Measurements from ENCODE around the gene PIAS2.

PIAS2 gene

GRCh38 chr18:46915800-46916550 is 1.3 kb downstream of the PIAS2 start:
- H3K18ac ChIP-seq (ENCODE audit: low read length) = no peak overlapping the region
- no peak overlapping the region for H4K8ac ChIP-seq (ENCODE audit: low read depth, low read length)
- no peak overlapping the region for H4K5ac ChIP-seq (ENCODE audit: low read length)
- no peak overlapping the region for H2BK5ac ChIP-seq (ENCODE audit: low read length)
- H2BK120ac ChIP-seq (ENCODE audit: low read depth, low read length) = no peak overlapping the region
- no peak overlapping the region for H3K4me3 ChIP-seq (ENCODE audit: low read length)
- H3K36me3 ChIP-seq (ENCODE audit: control insufficient read depth, insufficient read depth, low read length) = no peaks in the 10 kb centered on the region
- no peak overlapping the region for H2AK5ac ChIP-seq (ENCODE audit: low read length)
- no peak overlapping the region for H3K23ac ChIP-seq (ENCODE audit: low read length)
- peak overlapping the region; percentile 86 for H3K9ac ChIP-seq (ENCODE audit: low read length)
- H3K4me1 ChIP-seq (ENCODE audit: control insufficient read depth, low read depth, low read length) = peaks cover 3% of the 10 kb centered on the region
- H3K27me3 ChIP-seq (ENCODE audit: insufficient read depth, low read length, poor library complexity) = no peaks in the 10 kb centered on the region
- H3K4me2 ChIP-seq (ENCODE audit: low read length) = peak overlapping the region; percentile 92
- no peak overlapping the region for H3K4ac ChIP-seq (ENCODE audit: low read depth, low read length)
- peaks cover 8% of the 10 kb centered on the region for H3K79me1 ChIP-seq (ENCODE audit: low read length)
- H2BK15ac ChIP-seq (replicated peaks; ENCODE audit: low read depth) = no peak overlapping the region
- DNase-seq = no peak
- H3K56ac ChIP-seq (ENCODE audit: low read length) = peak overlapping the region; percentile 51
- H3K27ac ChIP-seq (ENCODE audit: low read depth, low read length) = no peak overlapping the region
- WGBS (ENCODE audit: extremely low coverage, insufficient coverage, low lambda C conversion rate) = no CpG with 5 or more reads among the region's 12 CpGs
- peaks cover 20% of the 10 kb centered on the region for H3K79me2 ChIP-seq (ENCODE audit: control insufficient read depth, insufficient read depth, low read length)

GRCh38 chr18:46910856-46911255 is 6.5 kb downstream of the PIAS2 start:
- H3K27me3 ChIP-seq (ENCODE audit: insufficient read depth, low read length, poor library complexity) = no peaks in the 10 kb centered on the region
- no CpG with 5 or more reads among the region's 3 CpGs for WGBS (ENCODE audit: extremely low coverage, insufficient coverage, low lambda C conversion rate)

DNA sequence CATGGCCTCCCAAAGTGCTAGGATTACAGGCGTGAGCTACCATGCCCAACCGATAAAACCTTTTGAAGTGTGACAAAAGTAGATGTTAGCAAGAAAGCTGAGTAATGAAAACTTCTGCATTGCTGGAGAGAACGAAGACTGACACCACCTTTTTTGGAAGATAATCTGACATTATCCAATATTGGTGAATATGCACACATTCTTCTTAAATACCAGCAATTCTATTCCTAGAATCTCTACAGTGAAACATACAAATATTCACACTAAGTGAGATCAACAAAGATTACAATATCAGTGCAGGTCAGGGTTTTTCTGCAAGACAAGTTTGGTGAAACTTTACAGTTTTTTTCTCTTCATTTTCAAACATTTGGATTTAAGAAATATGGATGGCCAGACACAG is 7.8 kb downstream of the PIAS2 start:
- Histone ChIP-seq H4K5ac (ENCODE audit: low read length) (no peak overlapping the region), H4K8ac (ENCODE audit: low read depth, low read length) (no peak overlapping the region), H2AK5ac (ENCODE audit: low read length) (no peak overlapping the region), H3K18ac (ENCODE audit: low read length) (no peak overlapping the region), H3K27me3 (ENCODE audit: insufficient read depth, low read length, poor library complexity) (no peaks in the 10 kb centered on the region), H2BK120ac (ENCODE audit: low read depth, low read length) (no peak overlapping the region), H3K4me2 (ENCODE audit: low read length) (no peak overlapping the region), H2BK5ac (ENCODE audit: low read length) (no peak overlapping the region), H3K56ac (ENCODE audit: low read length) (no peak overlapping the region), H3K4me1 (ENCODE audit: control insufficient read depth, low read depth, low read length) (no peaks in the 10 kb centered on the region), H3K27ac (ENCODE audit: low read depth, low read length) (no peak overlapping the region), H2BK15ac (replicated peaks; ENCODE audit: low read depth) (no peak overlapping the region), H3K4me3 (ENCODE audit: low read length) (no peak overlapping the region), H3K23ac (ENCODE audit: low read length) (no peak overlapping the region), H3K36me3 (ENCODE audit: control insufficient read depth, insufficient read depth, low read length) (no peaks in the 10 kb centered on the region), H3K9ac (ENCODE audit: low read length) (no peak overlapping the region), H3K79me2 (ENCODE audit: control insufficient read depth, insufficient read depth, low read length) (peaks cover 15% of the 10 kb centered on the region), H3K79me1 (ENCODE audit: low read length) (peaks cover 4% of the 10 kb centered on the region), H3K4ac (ENCODE audit: low read depth, low read length) (no peak overlapping the region)
- no peak for DNase-seq
- no CpG with 5 or more reads among the region's 3 CpGs for WGBS (ENCODE audit: extremely low coverage, insufficient coverage, low lambda C conversion rate)

More at GRCh38 chr18:46910856-46911255, 6.5 kb downstream of the PIAS2 start:
- Histone ChIP-seq H3K36me3 (ENCODE audit: control insufficient read depth, insufficient read depth, low read length) (no peaks in the 10 kb centered on the region), H2BK5ac (ENCODE audit: low read length) (no peak overlapping the region), H2BK120ac (ENCODE audit: low read depth, low read length) (no peak overlapping the region), H3K4me2 (ENCODE audit: low read length) (no peak overlapping the region), H4K5ac (ENCODE audit: low read length) (no peak overlapping the region), H3K4me3 (ENCODE audit: low read length) (no peak overlapping the region), H3K18ac (ENCODE audit: low read length) (no peak overlapping the region), H3K4me1 (ENCODE audit: control insufficient read depth, low read depth, low read length) (peaks cover under 1% of the 10 kb centered on the region), H2AK5ac (ENCODE audit: low read length) (no peak overlapping the region), H2BK15ac (replicated peaks; ENCODE audit: low read depth) (no peak overlapping the region), H3K27ac (ENCODE audit: low read depth, low read length) (no peak overlapping the region), H4K8ac (ENCODE audit: low read depth, low read length) (no peak overlapping the region), H3K23ac (ENCODE audit: low read length) (no peak overlapping the region), H3K79me2 (ENCODE audit: control insufficient read depth, insufficient read depth, low read length) (peaks cover 22% of the 10 kb centered on the region), H3K9ac (ENCODE audit: low read length) (no peak overlapping the region), H3K56ac (ENCODE audit: low read length) (no peak overlapping the region), H3K4ac (ENCODE audit: low read depth, low read length) (no peak overlapping the region), H3K79me1 (ENCODE audit: low read length) (peaks cover 8% of the 10 kb centered on the region)
- DNase-seq = no peak

- Histone ChIP-seq H2BK120ac (ENCODE audit: low read depth, low read length) (no peak overlapping the region), H3K4me2 (ENCODE audit: low read length) (no peak overlapping the region), H3K79me2 (ENCODE audit: control insufficient read depth, insufficient read depth, low read length) (peaks cover 9% of the 10 kb centered on the region), H3K27me3 (ENCODE audit: insufficient read depth, low read length, poor library complexity) (no peaks in the 10 kb centered on the region), H3K4me1 (ENCODE audit: control insufficient read depth, low read depth, low read length) (peaks cover 1% of the 10 kb centered on the region), H3K27ac (ENCODE audit: low read depth, low read length) (no peak overlapping the region), H3K4me3 (ENCODE audit: low read length) (no peak overlapping the region), H3K36me3 (ENCODE audit: control insufficient read depth, insufficient read depth, low read length) (no peaks in the 10 kb centered on the region), H3K18ac (ENCODE audit: low read length) (no peak overlapping the region), H2AK5ac (ENCODE audit: low read length) (no peak overlapping the region), H2BK5ac (ENCODE audit: low read length) (no peak overlapping the region), H3K23ac (ENCODE audit: low read length) (no peak overlapping the region), H3K9ac (ENCODE audit: low read length) (no peak overlapping the region), H3K4ac (ENCODE audit: low read depth, low read length) (no peak overlapping the region), H4K8ac (ENCODE audit: low read depth, low read length) (no peak overlapping the region), H3K56ac (ENCODE audit: low read length) (no peak overlapping the region), H3K79me1 (ENCODE audit: low read length) (peaks cover 2% of the 10 kb centered on the region), H4K5ac (ENCODE audit: low read length) (no peak overlapping the region), H2BK15ac (replicated peaks; ENCODE audit: low read depth) (no peak overlapping the region)
- WGBS (ENCODE audit: extremely low coverage, insufficient coverage, low lambda C conversion rate) = no CpG with 5 or more reads among the region's 3 CpGs
- DNase-seq = no peak
These were observed 13.9 kb downstream of the PIAS2 start for GRCh38 chr18:46903406-46903805.

DNA sequence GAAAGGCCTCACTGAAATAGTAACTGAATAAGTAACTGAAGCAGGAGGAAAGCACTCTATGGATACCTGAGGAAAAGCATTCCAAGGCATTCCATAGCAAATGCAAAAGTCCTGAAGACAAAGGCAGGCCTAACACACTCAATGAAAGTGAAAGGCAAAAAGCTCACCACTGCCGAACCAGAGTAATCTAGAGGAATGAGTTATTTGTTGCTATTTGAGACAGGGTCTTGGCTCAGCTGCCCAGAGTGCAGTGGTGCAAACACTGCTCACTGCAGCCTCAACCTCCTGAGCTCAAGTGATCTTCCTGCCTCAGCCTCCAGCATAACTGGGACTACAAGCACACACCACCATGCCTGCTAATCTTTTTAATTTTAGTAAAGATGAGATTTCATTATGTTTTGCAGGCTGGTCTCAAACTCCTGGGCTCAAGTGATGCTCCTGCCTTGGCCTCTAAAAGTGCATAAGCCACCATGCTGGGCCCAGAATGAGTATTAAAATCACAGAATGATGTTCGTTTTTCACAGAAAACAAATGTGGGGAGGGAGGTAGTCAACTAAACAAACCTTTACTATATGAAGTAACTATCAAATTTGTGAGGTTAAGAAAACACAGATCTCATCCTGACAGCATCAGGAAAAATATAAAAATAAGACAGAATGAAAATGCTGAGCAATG is 17.9 kb downstream of the PIAS2 start:
- Histone ChIP-seq H3K18ac (ENCODE audit: low read length) (no peak overlapping the region), H4K5ac (ENCODE audit: low read length) (no peak overlapping the region), H4K8ac (ENCODE audit: low read depth, low read length) (no peak overlapping the region), H3K4me1 (ENCODE audit: control insufficient read depth, low read depth, low read length) (peaks cover 1% of the 10 kb centered on the region), H3K79me2 (ENCODE audit: control insufficient read depth, insufficient read depth, low read length) (peaks cover 6% of the 10 kb centered on the region), H3K27me3 (ENCODE audit: insufficient read depth, low read length, poor library complexity) (no peaks in the 10 kb centered on the region), H2AK5ac (ENCODE audit: low read length) (no peak overlapping the region), H2BK15ac (replicated peaks; ENCODE audit: low read depth) (no peak overlapping the region), H2BK5ac (ENCODE audit: low read length) (no peak overlapping the region), H3K4me3 (ENCODE audit: low read length) (no peak overlapping the region), H3K9ac (ENCODE audit: low read length) (no peak overlapping the region), H3K4me2 (ENCODE audit: low read length) (no peak overlapping the region), H2BK120ac (ENCODE audit: low read depth, low read length) (no peak overlapping the region), H3K56ac (ENCODE audit: low read length) (peak overlapping the region; percentile 43), H3K36me3 (ENCODE audit: control insufficient read depth, insufficient read depth, low read length) (no peaks in the 10 kb centered on the region), H3K4ac (ENCODE audit: low read depth, low read length) (no peak overlapping the region), H3K79me1 (ENCODE audit: low read length) (no peaks in the 10 kb centered on the region), H3K23ac (ENCODE audit: low read length) (no peak overlapping the region), H3K27ac (ENCODE audit: low read depth, low read length) (no peak overlapping the region)
- no CpG with 5 or more reads among the region's 2 CpGs for WGBS (ENCODE audit: extremely low coverage, insufficient coverage, low lambda C conversion rate)
- peak; percentile 88 for DNase-seq

Data from mesendoderm (in vitro differentiated cells).